HepG2 (cell line): ENCODE data around the gene NMT2. TPM values are rescaled to one million over a fixed set of nuclear protein-coding genes. Genes with fewer than 3 reads are reported as not detected.

Experiments used
- ATAC-seq: fragments of 200-7000 bp; cut with Tn5 transposase; 3 replicates; pipeline ENCODE4 v1.9.1; 2020; ENCODE audit warnings: mild to moderate bottlenecking, moderate library complexity
- BruUV-seq: library from RNA; stranded (reverse); fragments of 400-500 nt; replicated peaks from 2 replicates; lab custom pipeline; 2021; lab: Mats Ljungman, UMichigan
- CTCF ChIA-PET: fragments of 300-600 bp; formaldehyde crosslinking; extraction: SDS; loops from one replicate; lab custom pipeline; 2021; ENCODE audit warnings: low total read pairs, inconsistent platforms, low intra/inter-chr PET ratio; lab: Yijun Ruan, JAX
- POLR2A ChIA-PET: fragments of 350-600 bp; sonication (Branson Sonifier 250); formaldehyde crosslinking; loops from one replicate; lab custom pipeline; 2020; ENCODE audit warnings: antibody characterized with exemption, inconsistent platforms; lab: Yijun Ruan, JAX
- DNase-seq: peaks from one replicate; pipeline ENCODE4 v3.0.0-alpha.2; 2015; ENCODE audit warnings: low spot score
- FAIRE-seq: peaks from 3 replicates; lab custom pipeline; 2011; peaks lifted over from hg19 to GRCh38; lab: Jason Lieb, UNC
- H2AFZ ChIP-seq: one replicate; pipeline ENCODE4 v1.6.1; 2011; ENCODE audit warnings: low read length, inconsistent platforms
- H3K27ac ChIP-seq: fragments of 300-600 bp; 3 replicates; pipeline ENCODE4 v1.8.0; 2011; ENCODE audit warnings: mixed run types, mild to moderate bottlenecking, mixed read lengths, low read length, inconsistent platforms; ENCODE audit not compliant: insufficient read depth; ENCODE audit errors: extremely low read length
- H3K27me3 ChIP-seq, 2 experiments: fragments of 200-600 bp in 1 of 2; 2 replicates in 1 of 2; 3 replicates in 1 of 2; pipeline versions ENCODE4 v1.6.0 to v1.8.0; 2011; ENCODE audit warnings: low read length in 2 of 2, mild to moderate bottlenecking in 2 of 2, moderate library complexity in 2 of 2, inconsistent platforms in 1 of 2; ENCODE audit not compliant: insufficient read depth in 2 of 2, control insufficient read depth in 1 of 2
- H3K36me3 ChIP-seq, 2 experiments: fragments of 200-600 bp in 1 of 2; replicated peaks in 1 of 2; 2 replicates in 1 of 2; 3 replicates in 1 of 2; pipeline versions ENCODE4 v1.5.1 to v1.8.0; 2011; ENCODE audit warnings: low read length in 2 of 2, inconsistent platforms in 1 of 2; ENCODE audit not compliant: insufficient read depth in 2 of 2, control insufficient read depth in 1 of 2
- H3K4me1 ChIP-seq: 2 replicates; pipeline ENCODE4 v1.5.1; 2012; ENCODE audit warnings: low read length, inconsistent platforms; ENCODE audit not compliant: insufficient read depth
- H3K4me2 ChIP-seq: 2 replicates; pipeline ENCODE4 v1.6.0; 2011; ENCODE audit warnings: low read depth, low read length, inconsistent platforms
- H3K4me3 ChIP-seq, 3 experiments: fragments of 200-600 bp in 1 of 3; sonication (generic), shearing (Covaris generic) in 1 of 3; replicated peaks in 1 of 3; 2 replicates each; pipeline ENCODE4 v1.5.1; 2011 to 2016; ENCODE audit warnings: low read length in 3 of 3, inconsistent platforms in 2 of 3, low read depth in 2 of 3, mild to moderate bottlenecking in 2 of 3, control low read depth in 1 of 3, mixed read lengths in 1 of 3; ENCODE audit not compliant: insufficient read depth in 1 of 3
- H3K79me2 ChIP-seq: one replicate; pipeline ENCODE4 v1.6.1; 2011; ENCODE audit warnings: low read length, inconsistent platforms; ENCODE audit not compliant: insufficient read depth
- H3K9ac ChIP-seq: 2 replicates; pipeline ENCODE4 v1.6.0; 2011; ENCODE audit warnings: mild to moderate bottlenecking, low read depth, low read length, inconsistent platforms; ENCODE audit not compliant: insufficient read depth
- H3K9me3 ChIP-seq: 2 replicates; pipeline ENCODE4 v1.5.1; 2012; ENCODE audit warnings: mild to moderate bottlenecking, low read length
- H4K20me1 ChIP-seq: 2 replicates; pipeline ENCODE4 v1.6.0; 2011; ENCODE audit warnings: inconsistent platforms, mild to moderate bottlenecking, low read length, moderate library complexity; ENCODE audit not compliant: insufficient read depth
- ATF1 ChIP-seq: IDR thresholded peaks from 2 replicates; pipeline ENCODE4 v1.6.1; 2016; ENCODE audit warnings: mild to moderate bottlenecking, control low read depth
- GTF2F1 ChIP-seq: fragments of 150-350 bp; IDR thresholded peaks from 2 replicates; pipeline ENCODE4 v1.6.1; 2014; ENCODE audit warnings: low read length
- HHEX ChIP-seq: IDR thresholded peaks from 2 replicates; pipeline ENCODE4 v1.6.1; 2016; ENCODE audit warnings: control low read depth
- HNF4A ChIP-seq: sonication (generic); formaldehyde crosslinking; IDR thresholded peaks from 2 replicates; pipeline ENCODE4 v1.4.0; 2020; ENCODE audit warnings: missing genetic modification reagents
- JUND ChIP-seq: sonication (generic); formaldehyde crosslinking; IDR thresholded peaks from 2 replicates; pipeline ENCODE4 v1.8.0; 2022; ENCODE audit warnings: mild to moderate bottlenecking, missing genetic modification reagents
- KDM1A ChIP-seq: IDR thresholded peaks from 2 replicates; pipeline ENCODE4 v1.6.1; 2016; ENCODE audit warnings: missing compliant biosample characterization
- MEIS2 ChIP-seq: sonication (generic); formaldehyde crosslinking; IDR thresholded peaks from 2 replicates; pipeline ENCODE4 v1.9.0; 2021; ENCODE audit warnings: mild to moderate bottlenecking, missing genetic modification reagents
- RARG ChIP-seq: sonication (generic); formaldehyde crosslinking; IDR thresholded peaks from 2 replicates; pipeline ENCODE4 v1.4.0; 2020; ENCODE audit warnings: low read depth, mild to moderate bottlenecking, missing genetic modification reagents
- SP5 ChIP-seq: IDR thresholded peaks from 2 replicates; pipeline ENCODE4 v1.6.1; 2016; ENCODE audit warnings: low read depth, borderline replicate concordance
- TSC22D2 ChIP-seq: sonication (generic); formaldehyde crosslinking; IDR thresholded peaks from 2 replicates; pipeline ENCODE4 v1.5.1; 2020; ENCODE audit warnings: missing genetic modification reagents, mild to moderate bottlenecking, borderline replicate concordance
- WIZ ChIP-seq: sonication (generic); formaldehyde crosslinking; IDR thresholded peaks from 2 replicates; pipeline ENCODE4 v1.5.1; 2020; ENCODE audit warnings: mild to moderate bottlenecking, missing genetic modification reagents
- ZBTB20 ChIP-seq: sonication (generic); formaldehyde crosslinking; IDR thresholded peaks from 2 replicates; pipeline ENCODE4 v1.8.1; 2023; ENCODE audit warnings: missing genetic modification reagents, low read depth, mild to moderate bottlenecking, borderline replicate concordance
- ZBTB7B ChIP-seq: sonication (generic); formaldehyde crosslinking; IDR thresholded peaks from 2 replicates; pipeline ENCODE4 v1.4.0; 2020; ENCODE audit warnings: missing genetic modification reagents
- ZNF367 ChIP-seq: sonication (generic); formaldehyde crosslinking; IDR thresholded peaks from 2 replicates; pipeline ENCODE4 v1.4.0; 2020; ENCODE audit warnings: missing genetic modification reagents, borderline replicate concordance
- ZNF644 ChIP-seq: IDR thresholded peaks from 2 replicates; pipeline ENCODE4 v1.6.1; 2016; ENCODE audit warnings: low read depth
- ZNF766 ChIP-seq: sonication (generic); formaldehyde crosslinking; IDR thresholded peaks from 2 replicates; pipeline ENCODE4 v1.5.0; 2020; ENCODE audit warnings: missing genetic modification reagents, borderline replicate concordance
- ZNF891 ChIP-seq: sonication (generic); formaldehyde crosslinking; IDR thresholded peaks from 2 replicates; pipeline ENCODE4 v1.5.0; 2020; ENCODE audit warnings: mild to moderate bottlenecking, missing genetic modification reagents
- WGBS: methylation state at CpG from one replicate; pipeline ENCODE4 v1.1.6; 2017; ENCODE audit warnings: low lambda C conversion rate; 5-methylcytosine and 5-hydroxymethylcytosine counted together
- in situ Hi-C: cut with HindIII; loops from 2 replicates; pipeline ENCODE4 v1.10.0; 2017; ENCODE audit warnings: low pct_unique_long_range_greater_than_20kb; ENCODE audit not compliant: extremely low pct_ligation_motif_present
- intact Hi-C: fragments of 100-400 bp; cut with micrococcal nuclease; formaldehyde crosslinking; loops from one replicate; pipeline ENCODE4 v1.10.0; 2022; ENCODE audit not compliant: unreplicated experiment
- polyA plus RNA-seq, 8 experiments: library from polyadenylated mRNA; depleted of rRNA in 3 of 8; stranded (reverse) in 7 of 8; unstranded in 1 of 8; fragments of >200 nt; fragmentation: Illumina TruSeq in 4 of 8; extraction: Trizol in 4 of 8; gene quantifications; 2 replicates each; pipeline versions ENCODE4 v1.2.1 to v1.2.3, GENCODE V29; 2011 to 2016; ENCODE audit warnings: low read depth in 4 of 8, missing spikeins in 1 of 8, mixed read lengths in 1 of 8; ENCODE audit not compliant: insufficient read depth in 1 of 8
- total RNA-seq, 5 experiments: library from RNA; depleted of rRNA; stranded (reverse); fragments of >200 nt; fragmentation: Illumina TruSeq; extraction: Trizol; gene quantifications; 2 replicates each; pipeline ENCODE4 v1.2.3, GENCODE V29; 2016; ENCODE audit warnings: low read depth in 1 of 5
- TF ChIP-seq, protein P1 (sequence below): IDR thresholded peaks from 2 replicates; pipeline ENCODE4 v1.6.1; 2016; ENCODE audit warnings: missing compliant biosample characterization, missing genetic modification reagents, borderline replicate concordance
- TF ChIP-seq, protein P2 (sequence below): sonication (generic); formaldehyde crosslinking; IDR thresholded peaks from 2 replicates; pipeline ENCODE4 v1.4.0; 2020; ENCODE audit warnings: missing genetic modification reagents
- TF ChIP-seq, protein P3 (sequence below): sonication (generic); formaldehyde crosslinking; IDR thresholded peaks from 2 replicates; pipeline ENCODE4 v1.4.0; 2020; ENCODE audit warnings: missing genetic modification reagents, borderline replicate concordance

NMT2 gene
- total and polyA plus RNA-seq, 2 of the 13 experiments (the other 11 are each of a cell fraction or from before 2014, with no cell fraction given) = 10.1 to 23.8 TPM

DNA sequence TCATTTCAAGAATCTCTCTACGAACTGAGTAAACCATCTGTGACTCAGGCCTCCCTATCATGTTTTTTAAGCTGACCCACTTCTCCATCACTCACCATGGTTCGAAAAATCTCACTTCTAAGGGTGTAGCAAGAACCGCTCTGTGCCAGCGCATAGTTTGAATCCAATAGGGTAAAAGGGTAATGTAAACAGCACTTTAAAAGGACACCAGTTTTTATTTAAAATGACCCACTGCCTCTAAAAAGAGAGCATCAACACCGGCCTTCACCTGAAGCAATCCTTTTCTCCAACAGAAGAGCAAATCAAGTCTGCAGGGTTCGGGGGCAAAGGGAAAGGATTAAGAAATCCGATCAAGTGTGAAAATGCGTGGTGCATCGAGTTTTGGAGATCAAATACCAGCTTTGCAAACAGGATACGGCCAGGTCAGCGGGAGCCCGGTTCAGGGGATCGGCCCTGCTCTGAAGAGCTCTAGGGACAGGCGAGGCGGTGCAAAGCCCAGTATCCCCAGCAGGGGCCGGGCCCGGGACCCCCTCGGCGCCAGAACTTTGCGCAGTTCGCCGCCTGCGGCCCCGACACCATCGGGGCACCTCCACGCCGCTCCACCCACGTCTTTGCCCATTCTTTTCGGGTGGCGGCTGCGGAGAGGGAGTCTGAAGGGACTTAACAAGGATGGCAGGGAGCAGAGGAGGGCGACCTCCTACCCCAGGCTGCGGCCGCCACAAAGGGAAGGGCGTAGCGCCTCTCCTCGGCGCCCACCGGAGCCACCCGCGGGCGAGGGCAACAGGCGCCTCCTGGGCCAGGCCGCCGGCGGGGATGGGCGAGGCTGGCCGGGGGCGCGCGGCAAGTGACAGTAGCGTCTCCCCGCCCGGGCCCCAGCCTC lies 842 bp downstream of the NMT2 start:
- H3K27me3 ChIP-seq = no peaks in the 10 kb centered on the region
- peak overlapping the region; percentile 83 to 100 (median 91) for H3K4me3 ChIP-seq
- peak; percentile 90 for ATAC-seq
- peaks cover 49% of the 10 kb centered on the region for H3K79me2 ChIP-seq
- CTCF ChIA-PET = interaction anchor here (2.0 kb wide), 1 partner anchor 42 kb away, joined by 5 read pairs; no protein-coding TSS in a partner anchor
- POLR2A ChIA-PET = interaction anchor here (0.6 to 2.3 kb wide), 8 partner anchors 13 to 290 kb away, joined by 3 to 11 read pairs (median 6); partner anchors contain the start of gene SUV39H2
- DNase-seq = peak; percentile 47
- intact Hi-C loops = loop anchor here (10.0 kb wide), 3 partner anchors 63 to 177 kb away; no protein-coding TSS in a partner anchor
- H3K4me1 ChIP-seq = peaks cover 60% of the 10 kb centered on the region
- peak overlapping the region; percentile 77 for H3K4me2 ChIP-seq
- WGBS = under 1% methylated on average over 17 of the region's 54 CpGs
- peak overlapping the region; percentile 89 for H3K27ac ChIP-seq
- FAIRE-seq = no peak
- BruUV-seq = no TSS peak
- H3K9ac ChIP-seq = peak overlapping the region; percentile 93
- in situ Hi-C loops = no loop called here
- no peaks in the 10 kb centered on the region for H3K36me3 ChIP-seq
- H4K20me1 ChIP-seq = 0 out of 2 replicates have a peak, but pooled peaks cover 3% of the 10 kb centered on the region
- no peaks in the 10 kb centered on the region for H3K9me3 ChIP-seq
- H2AFZ ChIP-seq = no peak overlapping the region
- TF ChIP-seq GTF2F1 = no peak
- no peak for TF ChIP-seq ZNF644 (CRISPR knock-in tag)
- peak; percentile 80 for TF ChIP-seq ZBTB7B (CRISPR knock-in tag)
- TF ChIP-seq JUND = no peak
- TF ChIP-seq MEIS2 (CRISPR knock-in tag) = no peak
- no peak; the same call in 1 of the 2 replicates for TF ChIP-seq ZNF367
- no peak for TF ChIP-seq ZNF766
- no peak for TF ChIP-seq ZBTB20 (CRISPR knock-in tag)
- TF ChIP-seq HHEX (CRISPR knock-in tag) = no peak
- TF ChIP-seq ZNF891 (CRISPR knock-in tag) = no peak
- TF ChIP-seq KDM1A (CRISPR knock-in tag) = no peak
- TF ChIP-seq ATF1 = no peak
- no peak for TF ChIP-seq TSC22D2 (CRISPR knock-in tag)
- TF ChIP-seq SP5 (CRISPR knock-in tag) = no peak
- no peak for TF ChIP-seq RARG (CRISPR knock-in tag)
- TF ChIP-seq, protein P1, sequence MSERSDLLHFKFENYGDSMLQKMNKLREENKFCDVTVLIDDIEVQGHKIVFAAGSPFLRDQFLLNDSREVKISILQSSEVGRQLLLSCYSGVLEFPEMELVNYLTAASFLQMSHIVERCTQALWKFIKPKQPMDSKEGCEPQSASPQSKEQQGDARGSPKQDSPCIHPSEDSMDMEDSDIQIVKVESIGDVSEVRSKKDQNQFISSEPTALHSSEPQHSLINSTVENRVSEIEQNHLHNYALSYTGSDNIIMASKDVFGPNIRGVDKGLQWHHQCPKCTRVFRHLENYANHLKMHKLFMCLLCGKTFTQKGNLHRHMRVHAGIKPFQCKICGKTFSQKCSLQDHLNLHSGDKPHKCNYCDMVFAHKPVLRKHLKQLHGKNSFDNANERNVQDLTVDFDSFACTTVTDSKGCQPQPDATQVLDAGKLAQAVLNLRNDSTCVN = no peak
- no peak for TF ChIP-seq WIZ
- TF ChIP-seq, protein P2, sequence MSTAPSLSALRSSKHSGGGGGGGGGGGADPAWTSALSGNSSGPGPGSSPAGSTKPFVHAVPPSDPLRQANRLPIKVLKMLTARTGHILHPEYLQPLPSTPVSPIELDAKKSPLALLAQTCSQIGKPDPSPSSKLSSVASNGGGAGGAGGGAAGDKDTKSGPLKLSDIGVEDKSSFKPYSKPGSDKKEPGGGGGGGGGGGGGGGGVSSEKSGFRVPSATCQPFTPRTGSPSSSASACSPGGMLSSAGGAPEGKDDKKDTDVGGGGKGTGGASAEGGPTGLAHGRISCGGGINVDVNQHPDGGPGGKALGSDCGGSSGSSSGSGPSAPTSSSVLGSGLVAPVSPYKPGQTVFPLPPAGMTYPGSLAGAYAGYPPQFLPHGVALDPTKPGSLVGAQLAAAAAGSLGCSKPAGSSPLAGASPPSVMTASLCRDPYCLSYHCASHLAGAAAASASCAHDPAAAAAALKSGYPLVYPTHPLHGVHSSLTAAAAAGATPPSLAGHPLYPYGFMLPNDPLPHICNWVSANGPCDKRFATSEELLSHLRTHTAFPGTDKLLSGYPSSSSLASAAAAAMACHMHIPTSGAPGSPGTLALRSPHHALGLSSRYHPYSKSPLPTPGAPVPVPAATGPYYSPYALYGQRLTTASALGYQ (CRISPR knock-in tag) = no peak
- peak; percentile 45; the same call in 1 of the 2 replicates for TF ChIP-seq HNF4A (CRISPR knock-in tag)
- TF ChIP-seq, protein P3, sequence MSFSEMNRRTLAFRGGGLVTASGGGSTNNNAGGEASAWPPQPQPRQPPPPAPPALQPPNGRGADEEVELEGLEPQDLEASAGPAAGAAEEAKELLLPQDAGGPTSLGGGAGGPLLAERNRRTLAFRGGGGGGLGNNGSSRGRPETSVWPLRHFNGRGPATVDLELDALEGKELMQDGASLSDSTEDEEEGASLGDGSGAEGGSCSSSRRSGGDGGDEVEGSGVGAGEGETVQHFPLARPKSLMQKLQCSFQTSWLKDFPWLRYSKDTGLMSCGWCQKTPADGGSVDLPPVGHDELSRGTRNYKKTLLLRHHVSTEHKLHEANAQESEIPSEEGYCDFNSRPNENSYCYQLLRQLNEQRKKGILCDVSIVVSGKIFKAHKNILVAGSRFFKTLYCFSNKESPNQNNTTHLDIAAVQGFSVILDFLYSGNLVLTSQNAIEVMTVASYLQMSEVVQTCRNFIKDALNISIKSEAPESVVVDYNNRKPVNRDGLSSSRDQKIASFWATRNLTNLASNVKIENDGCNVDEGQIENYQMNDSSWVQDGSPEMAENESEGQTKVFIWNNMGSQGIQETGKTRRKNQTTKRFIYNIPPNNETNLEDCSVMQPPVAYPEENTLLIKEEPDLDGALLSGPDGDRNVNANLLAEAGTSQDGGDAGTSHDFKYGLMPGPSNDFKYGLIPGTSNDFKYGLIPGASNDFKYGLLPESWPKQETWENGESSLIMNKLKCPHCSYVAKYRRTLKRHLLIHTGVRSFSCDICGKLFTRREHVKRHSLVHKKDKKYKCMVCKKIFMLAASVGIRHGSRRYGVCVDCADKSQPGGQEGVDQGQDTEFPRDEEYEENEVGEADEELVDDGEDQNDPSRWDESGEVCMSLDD (CRISPR knock-in tag) = no peak
